ENCODE results near the gene SLC43A2.

The SLC43A2 gene

GRCh38 chr17:1623057-1623630 is 5.5 kb downstream of the SLC43A2 start:
- DNase-seq (ENCODE audit: low spot score) = no peak

GRCh38 chr17:1621273-1621954 is 7.2 kb downstream of the SLC43A2 start:
- no peak for DNase-seq (ENCODE audit: low spot score)

GRCh38 chr17:1620486-1620885 is 8.1 kb downstream of the SLC43A2 start:
- no peak for DNase-seq (ENCODE audit: low spot score)

- DNase-seq (ENCODE audit: low spot score) = peak; percentile 81
Observed at GRCh38 chr17:1617620-1618174, 10.9 kb downstream of the SLC43A2 start.

- DNase-seq (ENCODE audit: low spot score) = no peak
Observed at GRCh38 chr17:1616101-1616500, 12.5 kb downstream of the SLC43A2 start.

GRCh38 chr17:1612400-1612799 is 16.2 kb downstream of the SLC43A2 start:
- no peak for DNase-seq (ENCODE audit: low spot score)

- DNase-seq (ENCODE audit: low spot score) = no peak
Observed at GRCh38 chr17:1611715-1612114, 16.9 kb downstream of the SLC43A2 start.

- no peak for DNase-seq (ENCODE audit: low spot score)
Observed at GRCh38 chr17:1608676-1609075, 20.0 kb downstream of the SLC43A2 start.

- DNase-seq (ENCODE audit: low spot score) = no peak
Observed at GRCh38 chr17:1607971-1608320, 20.7 kb downstream of the SLC43A2 start.

- no peak for DNase-seq (ENCODE audit: low spot score)
Observed at GRCh38 chr17:1606352-1606985, 22.2 kb downstream of the SLC43A2 start.

GRCh38 chr17:1605681-1606351 is 22.8 kb downstream of the SLC43A2 start:
- no peak for DNase-seq (ENCODE audit: low spot score)

GRCh38 chr17:1604831-1605528 is 23.7 kb downstream of the SLC43A2 start:
- DNase-seq (ENCODE audit: low spot score) = no peak

- DNase-seq (ENCODE audit: low spot score) = no peak
Observed at GRCh38 chr17:1601571-1601970, 27.1 kb downstream of the SLC43A2 start.

- no peak for DNase-seq (ENCODE audit: low spot score)
Observed at GRCh38 chr17:1598399-1599095, 30.1 kb downstream of the SLC43A2 start.

GRCh38 chr17:1597861-1598342 is 30.7 kb downstream of the SLC43A2 start:
- DNase-seq (ENCODE audit: low spot score) = no peak

- DNase-seq (ENCODE audit: low spot score) = no peak
Observed at GRCh38 chr17:1593630-1593931, 35.1 kb downstream of the SLC43A2 start.

- DNase-seq (ENCODE audit: low spot score) = no peak
Observed at GRCh38 chr17:1592751-1593629, 35.6 kb downstream of the SLC43A2 start.

- no peak for DNase-seq (ENCODE audit: low spot score)
Observed at GRCh38 chr17:1591474-1592090, 37.1 kb downstream of the SLC43A2 start.

GRCh38 chr17:1590747-1591473 is 37.7 kb downstream of the SLC43A2 start:
- DNase-seq (ENCODE audit: low spot score) = no peak
